CD4-positive, alpha-beta T cell (primary cell): ENCODE data around the gene DCLK1. TPM values are rescaled to one million over a fixed set of nuclear protein-coding genes. Genes with fewer than 3 reads are reported as not detected.

Source experiments
- ATAC-seq: fragments of 200-7000 bp; cut with Tn5 transposase; one replicate; pipeline ENCODE4 v1.10.0; 2022; ENCODE audit warnings: mild to moderate bottlenecking; ENCODE audit not compliant: poor library complexity
- CTCF ChIA-PET: fragments of 350-600 bp; sonication (Branson Sonifier 250); formaldehyde crosslinking; loops from one replicate; lab custom pipeline; 2021; ENCODE audit warnings: antibody characterized with exemption, inconsistent platforms; lab: Charles Lee
- POLR2A ChIA-PET: fragments of 350-600 bp; sonication (Branson Sonifier 250); formaldehyde crosslinking; loops from one replicate; lab custom pipeline; 2021; ENCODE audit warnings: antibody characterized with exemption, inconsistent platforms; lab: Charles Lee
- DNase-seq, 14 experiments: peaks; one replicate each; pipeline ENCODE4 v3.0.0-alpha.2; 2013 to 2020; ENCODE audit warnings: mixed read lengths in 2 of 14
- H3K27ac ChIP-seq, 2 donors: one replicate each; pipeline versions ENCODE4 v1.5.1 to v1.7.0; 2013; ENCODE audit warnings: low read length in 2 of 2, low read depth in 1 of 2, mild to moderate bottlenecking in 1 of 2
- H3K27me3 ChIP-seq, 2 experiments: 1 replicate in 1 of 2; 2 replicates in 1 of 2; pipeline versions ENCODE4 v1.6.1 to v1.7.0; 2013; ENCODE audit warnings: low read length in 2 of 2, control low read depth in 1 of 2, mild to moderate bottlenecking in 1 of 2, moderate library complexity in 1 of 2; ENCODE audit not compliant: insufficient read depth in 2 of 2, control insufficient read depth in 1 of 2
- H3K36me3 ChIP-seq: one replicate; pipeline ENCODE4 v1.6.1; 2013; ENCODE audit warnings: low read length, control low read depth; ENCODE audit not compliant: insufficient read depth
- H3K4me1 ChIP-seq: one replicate; pipeline ENCODE4 v1.6.1; 2013; ENCODE audit warnings: low read length, control low read depth; ENCODE audit not compliant: insufficient read depth
- H3K4me3 ChIP-seq: one replicate; pipeline ENCODE4 v1.5.1; 2013; ENCODE audit warnings: mild to moderate bottlenecking, low read length, moderate library complexity
- H3K9me3 ChIP-seq, 2 experiments: 1 replicate in 1 of 2; 2 replicates in 1 of 2; pipeline versions ENCODE4 v1.6.1 to v1.7.0; 2013; ENCODE audit warnings: low read length in 2 of 2, mild to moderate bottlenecking in 2 of 2, control low read depth in 1 of 2, moderate library complexity in 1 of 2; ENCODE audit not compliant: control insufficient read depth in 1 of 2, insufficient read depth in 1 of 2
- H3K27ac Mint-ChIP-seq: one replicate; pipeline ENCODE4 v1.8.0; 2020; ENCODE audit warnings: mixed read lengths
- H3K27me3 Mint-ChIP-seq: one replicate; pipeline ENCODE4 v1.8.0; 2021; ENCODE audit warnings: mixed read lengths
- H3K36me3 Mint-ChIP-seq: one replicate; pipeline ENCODE4 v1.8.0; 2021; ENCODE audit warnings: low read depth, mixed read lengths
- H3K4me1 Mint-ChIP-seq: one replicate; pipeline ENCODE4 v1.8.0; 2021; ENCODE audit warnings: low read depth, mixed read lengths
- H3K4me3 Mint-ChIP-seq: one replicate; pipeline ENCODE4 v1.8.0; 2020; ENCODE audit warnings: mild to moderate bottlenecking, mixed read lengths
- H3K9me3 Mint-ChIP-seq: one replicate; pipeline ENCODE4 v1.8.0; 2020; ENCODE audit warnings: mixed read lengths
- CTCF ChIP-seq: fragments of 200-600 bp; IDR thresholded peaks from one replicate; pipeline ENCODE4 v1.8.0; 2022; ENCODE audit warnings: antibody characterized with exemption, mild to moderate bottlenecking
- intact Hi-C, 2 experiments: fragments of 100-400 bp; cut with DNase I in 1 of 2; cut with micrococcal nuclease in 1 of 2; formaldehyde crosslinking; loops; one replicate each; pipeline versions ENCODE4 v1.15.1 to v1.9.0; 2023 to 2025; cut with DNase I, micrococcal nuclease
- total RNA-seq, 174 experiments: library from RNA in 2 of 174; stranded (reverse) in 2 of 174; gene quantifications; one replicate each; pipeline ENCODE4 v1.2.3 and lab custom pipeline; 2021 to 2026

Gene DCLK1
- total RNA-seq, 2 experiments from 2014 or later, result not detected

- Histone ChIP-seq H3K9me3 (peaks cover 0 to 10% of the 10 kb centered on the region in 2 experiments), H3K4me1 (no peaks in the 10 kb centered on the region), H3K36me3 (no peaks in the 10 kb centered on the region), H3K27ac (no peak overlapping the region), H3K27me3 (peaks cover 0 to 5% of the 10 kb centered on the region in 2 experiments), H3K4me3 (no peak overlapping the region)
- peaks cover 23% of the 10 kb centered on the region for H3K27me3 Mint-ChIP-seq
- H3K4me1 Mint-ChIP-seq, result no peaks in the 10 kb centered on the region
- no peak for TF ChIP-seq CTCF
- H3K4me3 Mint-ChIP-seq, result no peak overlapping the region
- no peaks in the 10 kb centered on the region for H3K9me3 Mint-ChIP-seq
- CTCF ChIA-PET, result no interaction called here
- no peak for ATAC-seq
- POLR2A ChIA-PET, result interaction anchor here (0.6 kb wide), 1 partner anchor 1146 kb away, joined by 3 read pairs; no protein-coding TSS in a partner anchor
- DNase-seq, result no peak
- no peaks in the 10 kb centered on the region for H3K36me3 Mint-ChIP-seq
- H3K27ac Mint-ChIP-seq, result no peak overlapping the region
- intact Hi-C loops, result no loop called here
These were observed 26.3 kb upstream of the DCLK1 start for GRCh38 chr13:36157480-36157879.

GRCh38 chr13:36154567-36155291, 23.5 kb upstream of the DCLK1 start:
- peaks cover 0 to 5% of the 10 kb centered on the region in 2 experiments for H3K27me3 ChIP-seq
- no peak for ATAC-seq
- H3K4me3 ChIP-seq, result no peak overlapping the region
- H3K4me1 ChIP-seq, result no peaks in the 10 kb centered on the region
- Mint-ChIP-seq H3K27me3 (peaks cover 23% of the 10 kb centered on the region), H3K36me3 (no peaks in the 10 kb centered on the region), H3K27ac (no peak overlapping the region), H3K4me1 (no peaks in the 10 kb centered on the region), H3K4me3 (no peak overlapping the region), H3K9me3 (peaks cover 4% of the 10 kb centered on the region)
- H3K27ac ChIP-seq, result no peak overlapping the region
- peaks cover 0 to 10% of the 10 kb centered on the region in 2 experiments for H3K9me3 ChIP-seq
- H3K36me3 ChIP-seq, result no peaks in the 10 kb centered on the region
- no peak for TF ChIP-seq CTCF
- CTCF ChIA-PET, result no interaction called here
- DNase-seq, result no peak
- POLR2A ChIA-PET, result no interaction called here
- intact Hi-C loops, result no loop called here

- Histone ChIP-seq H3K27me3 (peaks cover 0 to 5% of the 10 kb centered on the region in 2 experiments), H3K9me3 (peaks cover 0 to 10% of the 10 kb centered on the region in 2 experiments), H3K4me1 (no peaks in the 10 kb centered on the region), H3K27ac (no peak overlapping the region), H3K36me3 (no peaks in the 10 kb centered on the region), H3K4me3 (no peak overlapping the region)
- Mint-ChIP-seq H3K27me3 (peaks cover 20% of the 10 kb centered on the region), H3K9me3 (peaks cover 7% of the 10 kb centered on the region), H3K36me3 (no peaks in the 10 kb centered on the region), H3K27ac (no peak overlapping the region), H3K4me1 (no peaks in the 10 kb centered on the region), H3K4me3 (no peak overlapping the region)
- intact Hi-C loops, result no loop called here
- ChIA-PET CTCF (no interaction called here), POLR2A (no interaction called here)
- DNase-seq (no peak), ATAC-seq (no peak)
- no peak for TF ChIP-seq CTCF
These were observed 20.4 kb upstream of the DCLK1 start for GRCh38 chr13:36151591-36151990.
